ENCODE data around the gene HSPE1.

Gene HSPE1

GRCh38 chr2:197454923-197455322 lies 45.3 kb upstream of the HSPE1 start:
- peaks cover 25% of the 10 kb centered on the region for H3K4me1 Mint-ChIP-seq
- no peaks in the 10 kb centered on the region for H3K27me3 Mint-ChIP-seq (ENCODE audit: low read depth, poor library complexity)
- TF ChIP-seq CTCF (IDR thresholded peaks at IDR 0.05): no peak
- H3K27ac Mint-ChIP-seq: peak overlapping the region; percentile 100
- H3K4me3 Mint-ChIP-seq: peak overlapping the region; percentile 97
- DNase-seq: no peak
- H3K36me3 Mint-ChIP-seq (ENCODE audit: low read depth): no peaks in the 10 kb centered on the region
- H3K9me3 Mint-ChIP-seq: no peaks in the 10 kb centered on the region

- no peak overlapping the region for H3K4me3 Mint-ChIP-seq
- no peak overlapping the region for H3K27ac Mint-ChIP-seq
- no peaks in the 10 kb centered on the region for H3K27me3 Mint-ChIP-seq (ENCODE audit: low read depth, poor library complexity)
- peaks cover 25% of the 10 kb centered on the region for H3K4me1 Mint-ChIP-seq
- TF ChIP-seq CTCF (IDR thresholded peaks at IDR 0.05): no peak
- no peak for DNase-seq
- no peaks in the 10 kb centered on the region for H3K36me3 Mint-ChIP-seq (ENCODE audit: low read depth)
- H3K9me3 Mint-ChIP-seq: no peaks in the 10 kb centered on the region
These were observed 44.8 kb upstream of the HSPE1 start for GRCh38 chr2:197455428-197455827.

DNA sequence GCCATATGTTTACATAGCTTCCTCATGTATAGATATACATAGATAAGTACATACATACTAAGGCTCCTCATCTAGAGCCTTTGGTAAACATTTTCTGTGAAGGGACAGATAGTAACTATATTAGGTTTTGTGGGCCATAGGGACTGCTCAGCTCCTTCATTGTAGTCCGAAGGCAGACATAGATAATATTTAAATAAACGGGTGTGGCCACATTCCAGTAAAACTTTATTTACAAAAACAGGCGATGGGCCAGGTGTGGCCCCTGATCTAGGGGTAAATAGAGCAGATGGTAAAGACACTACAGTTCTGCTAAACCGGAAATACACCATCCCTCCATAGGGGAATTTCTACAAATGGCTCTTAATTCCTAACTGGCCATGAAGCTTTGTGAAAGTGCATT lies 39.5 kb upstream of the HSPE1 start:
- Mint-ChIP-seq H3K27ac (no peak overlapping the region), H3K9me3 (no peaks in the 10 kb centered on the region), H3K4me1 (no peaks in the 10 kb centered on the region), H3K36me3 (ENCODE audit: low read depth) (no peaks in the 10 kb centered on the region), H3K4me3 (no peak overlapping the region), H3K27me3 (ENCODE audit: low read depth, poor library complexity) (no peaks in the 10 kb centered on the region)
- TF ChIP-seq CTCF (IDR thresholded peaks at IDR 0.05): no peak
- no peak for DNase-seq

GRCh38 chr2:197461057-197461456 lies 39.1 kb upstream of the HSPE1 start:
- Mint-ChIP-seq H3K27me3 (ENCODE audit: low read depth, poor library complexity) (no peaks in the 10 kb centered on the region), H3K27ac (peak overlapping the region; percentile 85), H3K4me3 (no peak overlapping the region), H3K36me3 (ENCODE audit: low read depth) (peaks cover 3% of the 10 kb centered on the region), H3K4me1 (no peaks in the 10 kb centered on the region), H3K9me3 (no peaks in the 10 kb centered on the region)
- no peak for TF ChIP-seq CTCF (IDR thresholded peaks at IDR 0.05)
- DNase-seq: no peak

DNA sequence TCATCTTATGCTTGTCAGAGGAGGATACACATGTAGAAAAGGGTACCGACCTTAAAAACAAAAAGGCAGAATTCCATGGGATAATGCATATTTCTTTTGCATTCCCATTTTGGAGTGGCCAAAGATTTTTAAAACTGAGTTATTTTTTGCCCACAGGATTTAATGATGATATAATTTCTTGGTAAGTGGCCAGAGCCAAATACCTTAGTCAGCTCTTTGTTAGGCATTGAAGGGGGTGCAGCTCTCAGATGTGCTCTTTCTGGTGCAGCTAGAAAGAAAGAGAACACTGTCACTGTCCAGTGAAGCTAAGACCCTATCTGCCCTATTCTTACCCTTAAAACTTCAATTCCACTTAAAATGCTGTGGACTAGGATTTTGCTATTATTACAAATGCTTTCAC lies 36.0 kb upstream of the HSPE1 start:
- no peaks in the 10 kb centered on the region for H3K4me1 Mint-ChIP-seq
- no peak for DNase-seq

More for the DNA sequence above, 36.0 kb upstream of the HSPE1 start:
- Mint-ChIP-seq H3K9me3 (no peaks in the 10 kb centered on the region), H3K27ac (no peak overlapping the region), H3K4me3 (no peak overlapping the region), H3K36me3 (ENCODE audit: low read depth) (peaks cover 10% of the 10 kb centered on the region), H3K27me3 (ENCODE audit: low read depth, poor library complexity) (no peaks in the 10 kb centered on the region)
- TF ChIP-seq CTCF (IDR thresholded peaks at IDR 0.05): no peak

Data from nephron progenitor cell (in vitro differentiated cells).